Ovary (tissue), 9 donors: ENCODE data around the gene NLE1. TPM values are rescaled to one million over a fixed set of nuclear protein-coding genes. Genes with fewer than 3 reads are reported as not detected.
"Not testable (repeated sequence)": the region's sequence is repeated elsewhere in the genome, so short reads cannot be mapped to it uniquely, and the experiment has no call there.

Source experiments
- DNase-seq, 5 donors: peaks; one replicate each; pipeline ENCODE4 v3.0.0-alpha.2; 2019 to 2020
- H3K27ac ChIP-seq, 2 donors: fragments of 200-600 bp; one replicate each; pipeline versions ENCODE4 v1.5.1 to v1.8.0; 2019 to 2022
- H3K27me3 ChIP-seq: fragments of 200-600 bp; one replicate; pipeline ENCODE4 v1.8.0; 2022
- H3K36me3 ChIP-seq: fragments of 200-600 bp; sonication (generic); one replicate; pipeline ENCODE4 v1.5.1; 2019
- H3K4me1 ChIP-seq: one replicate; pipeline ENCODE4 v1.8.1; 2013; ENCODE audit warnings: mild to moderate bottlenecking, moderate library complexity; ENCODE audit not compliant: insufficient read depth
- H3K4me3 ChIP-seq: fragments of 200-600 bp; sonication (generic); one replicate; pipeline ENCODE4 v1.5.1; 2017
- H3K9me3 ChIP-seq, 2 donors: fragments of 200-600 bp in 1 of 2; sonication (generic) in 1 of 2; one replicate each; pipeline versions ENCODE4 v1.5.1 to v1.8.1; 2013 to 2019; ENCODE audit warnings: mild to moderate bottlenecking in 1 of 2, moderate library complexity in 1 of 2
- EP300 ChIP-seq: sonication (generic); formaldehyde crosslinking; IDR thresholded peaks from one replicate; pipeline ENCODE4 v1.6.1; 2017; ENCODE audit warnings: antibody characterized with exemption
- POLR2A ChIP-seq: fragments of 450-650 bp; IDR thresholded peaks from one replicate; pipeline ENCODE4 v1.6.1; 2017; ENCODE audit warnings: antibody characterized with exemption, mild to moderate bottlenecking, moderate library complexity
- WGBS, 3 donors: extraction: QIAGEN DNeasy Blood & Tissue Kit in 1 of 3; methylation state at CpG; one replicate each; pipeline versions ENCODE4 v1.1.5 to v1.1.7; 2013 to 2017; 5-methylcytosine and 5-hydroxymethylcytosine counted together
- intact Hi-C, 4 donors: fragments of 100-400 bp; cut with DNase I; formaldehyde crosslinking; loops; one replicate each; pipeline versions ENCODE4 v1.11.0 to v1.15.1; 2022 to 2023
- polyA plus RNA-seq, 2 donors: library from polyadenylated mRNA; stranded (reverse); fragments of 200-250 nt in 1 of 2; fragments of 350-450 nt in 1 of 2; fragmentation: Illumina TruSeq in 1 of 2; extraction: RNeasy Lipid Tissue Mini Kit (QIAGEN cat#74804) in 1 of 2; gene quantifications; one replicate each; pipeline ENCODE4 v1.2.3, GENCODE V29; 2013 to 2014
- total RNA-seq, 7 donors: library from RNA; depleted of rRNA in 2 of 7; stranded (reverse); fragments of >200 nt in 2 of 7; fragmentation: NEBNext Ultra II Directional in 3 of 7; extraction: Animal tissue kit (Norgen Biotek cat#: 25700) in 3 of 7; gene quantifications; one replicate each; pipeline versions ENCODE4 v1.1.0 to v1.2.4, GENCODE V29; 2016 to 2023
- TF ChIP-seq, protein P1 (sequence below), 3 donors: fragments of 450-650 bp in 2 of 3; fragments of 200-600 bp in 1 of 3; IDR thresholded peaks; one replicate each; pipeline versions ENCODE4 v1.5.1 to v1.8.0; 2016 to 2022; ENCODE audit warnings: antibody characterized with exemption in 3 of 3, mild to moderate bottlenecking in 1 of 3
- donor health status: DM: no; HTN: no; CAD: no; lungs with moderate emphysema.
- donor health status: DM: no; HTN: no; CAD: no.
- donor health status: Bipolar disorder and iron deficiency.
- donor health status: DM: yes; HTN: yes; CAD: no.
- donor health status: DM: no; HTN: no; CAD: no.
- donor health status: DM: yes; HTN: yes; CAD: no.

NLE1 gene
- total and polyA plus RNA-seq, 9 donors, result 10.6 to 26.5 (median 18.2) TPM

DNA sequence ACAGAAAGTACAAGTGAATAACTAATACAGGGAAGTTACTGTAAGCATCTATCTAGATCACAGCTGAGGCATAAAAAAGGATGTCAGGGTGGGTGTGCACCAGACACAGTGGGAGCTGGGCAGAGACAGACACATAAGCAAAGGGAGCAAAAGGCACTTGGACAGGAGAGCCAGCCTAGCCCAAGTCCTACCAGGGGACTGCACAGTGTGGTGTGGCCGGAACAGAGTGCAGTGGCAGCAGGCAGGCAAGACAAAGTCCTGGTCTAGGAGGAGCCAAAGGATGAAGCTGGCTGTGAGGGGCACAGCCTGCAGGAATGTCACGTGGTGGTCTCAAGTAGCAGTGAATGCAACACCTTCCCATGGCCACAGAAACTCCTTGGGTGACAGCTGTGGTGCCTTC is 44.3 kb downstream of the NLE1 start:
- Histone ChIP-seq H3K4me3 (no peak overlapping the region), H3K9me3 (no peaks in the 10 kb centered on the region), H3K36me3 (no peaks in the 10 kb centered on the region), H3K27me3 (no peaks in the 10 kb centered on the region), H3K4me1 (no peaks in the 10 kb centered on the region), H3K27ac (no peak overlapping the region)
- no peak for DNase-seq
- 78 to 92% (median 84%) methylated on average over 2 of the region's 2 CpGs for WGBS, 3 donors
- no peak for TF ChIP-seq POLR2A
- TF ChIP-seq EP300, result no peak
- TF ChIP-seq, protein P1, sequence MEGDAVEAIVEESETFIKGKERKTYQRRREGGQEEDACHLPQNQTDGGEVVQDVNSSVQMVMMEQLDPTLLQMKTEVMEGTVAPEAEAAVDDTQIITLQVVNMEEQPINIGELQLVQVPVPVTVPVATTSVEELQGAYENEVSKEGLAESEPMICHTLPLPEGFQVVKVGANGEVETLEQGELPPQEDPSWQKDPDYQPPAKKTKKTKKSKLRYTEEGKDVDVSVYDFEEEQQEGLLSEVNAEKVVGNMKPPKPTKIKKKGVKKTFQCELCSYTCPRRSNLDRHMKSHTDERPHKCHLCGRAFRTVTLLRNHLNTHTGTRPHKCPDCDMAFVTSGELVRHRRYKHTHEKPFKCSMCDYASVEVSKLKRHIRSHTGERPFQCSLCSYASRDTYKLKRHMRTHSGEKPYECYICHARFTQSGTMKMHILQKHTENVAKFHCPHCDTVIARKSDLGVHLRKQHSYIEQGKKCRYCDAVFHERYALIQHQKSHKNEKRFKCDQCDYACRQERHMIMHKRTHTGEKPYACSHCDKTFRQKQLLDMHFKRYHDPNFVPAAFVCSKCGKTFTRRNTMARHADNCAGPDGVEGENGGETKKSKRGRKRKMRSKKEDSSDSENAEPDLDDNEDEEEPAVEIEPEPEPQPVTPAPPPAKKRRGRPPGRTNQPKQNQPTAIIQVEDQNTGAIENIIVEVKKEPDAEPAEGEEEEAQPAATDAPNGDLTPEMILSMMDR (IDR thresholded peaks at IDR 0.05), result no peak
- intact Hi-C loops, result no loop called here

DNA sequence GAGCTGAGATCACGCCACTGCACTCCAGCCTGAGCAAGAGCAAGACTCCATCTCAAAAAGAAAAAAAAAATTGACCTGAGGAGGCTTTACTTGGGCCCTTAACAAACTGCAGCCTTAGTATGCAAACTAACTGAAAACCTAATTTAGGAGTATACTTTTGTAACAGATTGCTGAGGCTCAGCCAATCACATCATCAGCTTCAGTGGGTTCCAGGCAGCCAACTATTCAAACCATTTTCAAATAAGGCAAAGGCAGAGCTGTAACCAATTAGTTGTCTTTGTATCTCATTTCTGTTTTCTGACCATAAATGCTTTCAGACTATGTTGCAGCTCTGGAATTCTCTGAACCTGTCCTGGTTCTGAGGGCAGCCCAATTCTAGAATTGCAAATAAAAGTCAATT is 46.4 kb downstream of the NLE1 start:
- no peak overlapping the region for H3K4me3 ChIP-seq
- no peak for TF ChIP-seq POLR2A
- DNase-seq, result no peak
- no peaks in the 10 kb centered on the region for H3K36me3 ChIP-seq
- H3K27ac ChIP-seq, result no peak overlapping the region
- H3K27me3 ChIP-seq, result no peaks in the 10 kb centered on the region
- H3K4me1 ChIP-seq, result no peaks in the 10 kb centered on the region
- 96 to 100% (median 98%) methylated on average over 1 of the region's 1 CpG for WGBS, 3 donors
- H3K9me3 ChIP-seq, result no peaks in the 10 kb centered on the region
- intact Hi-C loops, result no loop called here

DNA sequence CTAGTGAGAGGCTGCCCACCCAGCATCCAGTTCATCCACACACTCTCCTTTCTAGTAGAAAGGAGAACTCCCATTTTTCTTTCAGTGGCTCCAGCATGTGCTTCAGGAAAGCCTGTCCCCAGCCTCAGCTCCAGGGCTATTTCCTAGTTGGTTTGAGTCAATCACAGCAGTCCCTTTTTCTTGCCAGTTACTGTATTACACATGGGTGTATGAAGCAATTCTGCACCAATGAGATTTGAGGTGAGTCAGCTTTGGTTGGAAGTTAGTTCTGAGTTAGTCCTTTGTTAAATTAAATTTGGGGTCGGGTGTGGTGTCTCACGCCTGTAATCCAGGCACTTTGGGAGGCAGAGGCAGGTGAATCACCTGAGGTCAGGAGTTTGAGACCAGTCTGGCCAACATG is 47.2 kb downstream of the NLE1 start:
- TF ChIP-seq, protein P1 (IDR thresholded peaks at IDR 0.05), result no peak
- TF ChIP-seq POLR2A (no peak), EP300 (no peak)
- Histone ChIP-seq H3K36me3 (no peaks in the 10 kb centered on the region), H3K27ac (no peak overlapping the region), H3K9me3 (no peaks in the 10 kb centered on the region), H3K4me3 (no peak overlapping the region), H3K27me3 (no peaks in the 10 kb centered on the region), H3K4me1 (no peaks in the 10 kb centered on the region)
- 84 to 91% (median 88%) methylated on average over 2 of the region's 2 CpGs for WGBS, 3 donors
- intact Hi-C loops, result no loop called here
- no peak for DNase-seq

DNA sequence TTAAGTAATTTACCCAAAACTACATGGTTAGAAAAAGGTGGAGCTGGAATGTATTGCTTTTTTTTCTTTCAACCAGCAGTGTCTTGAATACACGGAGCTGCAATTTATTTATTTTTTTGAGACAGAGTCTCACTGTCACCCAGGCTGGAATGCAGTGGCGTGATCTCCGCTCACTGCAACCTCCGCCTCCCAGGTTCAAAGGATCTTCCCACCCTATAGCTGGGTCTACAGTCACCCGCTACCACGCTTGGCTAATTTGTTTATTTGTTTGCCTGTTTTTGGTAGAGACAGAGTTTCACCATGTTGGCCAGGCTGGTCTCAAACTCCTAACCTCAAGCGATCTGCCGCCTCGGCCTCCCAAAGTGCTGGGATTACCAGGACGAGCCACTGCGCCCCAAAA is 51.4 kb downstream of the NLE1 start:
- H3K27me3 ChIP-seq, H3K4me3 ChIP-seq, H3K4me1 ChIP-seq, H3K27ac ChIP-seq, intact Hi-C loops, DNase-seq, H3K9me3 ChIP-seq, H3K36me3 ChIP-seq: not testable (repeated sequence)
- 82 to 86% (median 83%) methylated on average over 11 of the region's 11 CpGs for WGBS, 3 donors

DNA sequence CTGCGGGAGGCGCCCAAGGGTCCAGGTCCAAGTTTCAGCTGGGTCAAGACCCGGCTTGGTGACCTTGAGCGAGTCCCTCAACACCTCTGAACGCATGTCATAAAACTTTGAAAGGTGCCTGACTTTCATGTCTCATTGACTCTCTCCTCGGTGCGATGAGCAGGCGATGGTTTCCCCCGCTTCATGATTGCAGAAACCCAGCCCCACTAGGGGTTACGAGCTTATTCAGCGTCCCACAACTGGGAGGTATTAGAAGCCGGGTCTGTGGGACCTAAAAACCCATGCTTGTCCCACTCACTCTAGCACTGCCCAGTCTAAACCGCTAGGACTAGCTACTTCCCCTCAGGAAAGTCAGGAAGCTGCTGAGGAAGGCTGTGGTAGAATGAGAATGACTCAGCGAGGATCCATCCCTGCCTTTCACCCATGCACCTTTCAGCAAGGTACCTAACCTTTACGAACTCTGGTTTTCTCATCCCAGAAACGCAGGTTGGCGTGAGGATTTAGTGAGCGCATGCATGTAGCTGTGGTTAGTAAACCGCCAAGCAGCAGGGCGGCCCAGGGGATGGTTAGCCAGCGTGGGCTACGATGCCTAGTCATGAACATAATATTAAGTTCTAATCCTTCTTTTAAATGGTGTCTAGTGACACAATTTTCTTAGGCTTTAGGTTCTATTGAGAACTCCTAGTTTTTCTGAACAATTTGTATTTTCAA is 52.4 kb downstream of the NLE1 start:
- TF ChIP-seq POLR2A, result no peak
- no peak for TF ChIP-seq EP300
- TF ChIP-seq, protein P1 (IDR thresholded peaks at IDR 0.05), result peak; percentile 0 to 56 (median 19)
- H3K4me1 ChIP-seq, result peaks cover 6% of the 10 kb centered on the region
- DNase-seq, result peak in 2 of 5 donors; percentile 23 to 34
- H3K36me3 ChIP-seq, result no peaks in the 10 kb centered on the region
- H3K27me3 ChIP-seq, result no peaks in the 10 kb centered on the region
- H3K4me3 ChIP-seq, result peak overlapping the region; percentile 74
- no peak overlapping the region for H3K27ac ChIP-seq
- intact Hi-C loops, result loop anchor here in 3 of 4 donors (10.0 kb wide), 3 partner anchors 95 to 125 kb away; partner anchors contain the start of genes CCT6B (in 2 of the 3), ZNF830 (in 2 of the 3) and LIG3 (in 1 of the 3)
- no peaks in the 10 kb centered on the region for H3K9me3 ChIP-seq
- WGBS, 3 donors, result 38 to 47% (median 39%) methylated on average over 22 of the region's 22 CpGs
